HepG2 (cell line): Measurements from ENCODE around the gene ZNF274. TPM values are rescaled to one million over a fixed set of nuclear protein-coding genes. Genes with fewer than 3 reads are reported as not detected.

ENCODE experiments used
- polyA plus RNA-seq, 8 experiments: library from polyadenylated mRNA; depleted of rRNA in 3 of 8; stranded (reverse) in 7 of 8; unstranded in 1 of 8; fragments of >200 nt; fragmentation: Illumina TruSeq in 4 of 8; extraction: Trizol in 4 of 8; gene quantifications; 2 replicates each; pipeline versions ENCODE4 v1.2.1 to v1.2.3, GENCODE V29; 2011 to 2016; ENCODE audit warnings: low read depth in 4 of 8, missing spikeins in 1 of 8, mixed read lengths in 1 of 8; ENCODE audit not compliant: insufficient read depth in 1 of 8
- total RNA-seq, 5 experiments: library from RNA; depleted of rRNA; stranded (reverse); fragments of >200 nt; fragmentation: Illumina TruSeq; extraction: Trizol; gene quantifications; 2 replicates each; pipeline ENCODE4 v1.2.3, GENCODE V29; 2016; ENCODE audit warnings: low read depth in 1 of 5

The ZNF274 gene
- total and polyA plus RNA-seq, 2 of the 13 experiments (the other 11 are each of a cell fraction or from before 2014, with no cell fraction given): 16.1 to 23.0 TPM

Other genes with a start within 250 kb of the ZNF274 start
- gene ZNF418, start 247.7 kb upstream of the ZNF274 start, total RNA-seq (2016; rRNA removed; fragmentation: Illumina TruSeq; extraction: Trizol): 0.27 TPM in 1 of 2 replicates, not detected in the other
- 0.03 and 0.07 TPM in 2 replicates for gene ZNF418, start 247.7 kb upstream of the ZNF274 start, polyA plus RNA-seq (2011; rRNA removed)
- gene ZNF256, start 235.4 kb upstream of the ZNF274 start, total RNA-seq (2016; rRNA removed; fragmentation: Illumina TruSeq; extraction: Trizol): 6.0 and 6.7 TPM in 2 replicates
- gene ZNF256, start 235.4 kb upstream of the ZNF274 start, polyA plus RNA-seq (2011; rRNA removed): 3.1 and 3.8 TPM in 2 replicates
- 0.22 and 0.38 TPM in 2 replicates for gene C19orf18, start 208.5 kb upstream of the ZNF274 start, total RNA-seq (2016; rRNA removed; fragmentation: Illumina TruSeq; extraction: Trizol)
- 0.55 and 0.56 TPM in 2 replicates for gene C19orf18, start 208.5 kb upstream of the ZNF274 start, polyA plus RNA-seq (2011; rRNA removed)
- 8.4 and 14.8 TPM in 2 replicates for gene ZNF606, start 180.2 kb upstream of the ZNF274 start, total RNA-seq (2016; rRNA removed; fragmentation: Illumina TruSeq; extraction: Trizol)
- 4.2 and 5.2 TPM in 2 replicates for gene ZNF606, start 180.2 kb upstream of the ZNF274 start, polyA plus RNA-seq (2011; rRNA removed)
- gene ZSCAN1, start 149.0 kb upstream of the ZNF274 start, total RNA-seq (2016; rRNA removed; fragmentation: Illumina TruSeq; extraction: Trizol): not detected in 2 replicates
- not detected in 2 replicates for gene ZSCAN1, start 149.0 kb upstream of the ZNF274 start, polyA plus RNA-seq (2011; rRNA removed)
- not detected in 2 replicates for gene ZNF135, start 123.8 kb upstream of the ZNF274 start, total RNA-seq (2016; rRNA removed; fragmentation: Illumina TruSeq; extraction: Trizol)
- gene ZNF135, start 123.8 kb upstream of the ZNF274 start, polyA plus RNA-seq (2011; rRNA removed): not detected in 2 replicates
- not detected in 2 replicates for gene ZSCAN18, start 84.8 kb upstream of the ZNF274 start, total RNA-seq (2016; rRNA removed; fragmentation: Illumina TruSeq; extraction: Trizol)
- 0.10 TPM in 1 of 2 replicates, not detected in the other for gene ZSCAN18, start 84.8 kb upstream of the ZNF274 start, polyA plus RNA-seq (2011; rRNA removed)
- 9.6 and 11.4 TPM in 2 replicates for gene ZNF329, start 32.3 kb upstream of the ZNF274 start, total RNA-seq (2016; rRNA removed; fragmentation: Illumina TruSeq; extraction: Trizol)
- 3.8 and 4.6 TPM in 2 replicates for gene ZNF329, start 32.3 kb upstream of the ZNF274 start, polyA plus RNA-seq (2011; rRNA removed)
- 15.6 and 17.0 TPM in 2 replicates for gene ZNF544, start 45.9 kb downstream of the ZNF274 start, total RNA-seq (2016; rRNA removed; fragmentation: Illumina TruSeq; extraction: Trizol)
- 13.1 and 14.7 TPM in 2 replicates for gene ZNF544, start 45.9 kb downstream of the ZNF274 start, polyA plus RNA-seq (2011; rRNA removed)
- 3.3 and 3.7 TPM in 2 replicates for gene ZNF8, start 95.9 kb downstream of the ZNF274 start, total RNA-seq (2016; rRNA removed; fragmentation: Illumina TruSeq; extraction: Trizol)
- gene ZNF8, start 95.9 kb downstream of the ZNF274 start, polyA plus RNA-seq (2011; rRNA removed): 3.0 and 3.1 TPM in 2 replicates
- 38.7 and 39.5 TPM in 2 replicates for gene ERVK3-1, start 122.3 kb downstream of the ZNF274 start, total RNA-seq (2016; rRNA removed; fragmentation: Illumina TruSeq; extraction: Trizol)
- 28.5 and 31.5 TPM in 2 replicates for gene ERVK3-1, start 122.3 kb downstream of the ZNF274 start, polyA plus RNA-seq (2011; rRNA removed)
- gene ZSCAN22, start 143.9 kb downstream of the ZNF274 start, total RNA-seq (2016; rRNA removed; fragmentation: Illumina TruSeq; extraction: Trizol): 2.5 and 3.1 TPM in 2 replicates
- gene ZSCAN22, start 143.9 kb downstream of the ZNF274 start, polyA plus RNA-seq (2011; rRNA removed): 3.5 and 3.6 TPM in 2 replicates
- 15.1 and 41.4 TPM in 2 replicates for gene A1BG, start 170.4 kb downstream of the ZNF274 start, total RNA-seq (2016; rRNA removed; fragmentation: Illumina TruSeq; extraction: Trizol)
- gene A1BG, start 170.4 kb downstream of the ZNF274 start, polyA plus RNA-seq (2011; rRNA removed): 14.7 and 49.8 TPM in 2 replicates
- 1.1 and 1.9 TPM in 2 replicates for gene ZNF497, start 179.7 kb downstream of the ZNF274 start, total RNA-seq (2016; rRNA removed; fragmentation: Illumina TruSeq; extraction: Trizol)
- gene ZNF497, start 179.7 kb downstream of the ZNF274 start, polyA plus RNA-seq (2011; rRNA removed): 1.5 and 1.8 TPM in 2 replicates
- gene ZNF837, start 198.0 kb downstream of the ZNF274 start, total RNA-seq (2016; rRNA removed; fragmentation: Illumina TruSeq; extraction: Trizol): 0.73 and 1.3 TPM in 2 replicates
- 0.29 and 0.69 TPM in 2 replicates for gene ZNF837, start 198.0 kb downstream of the ZNF274 start, polyA plus RNA-seq (2011; rRNA removed)
- gene RPS5, start 204.2 kb downstream of the ZNF274 start, total RNA-seq (2016; rRNA removed; fragmentation: Illumina TruSeq; extraction: Trizol): 1,544 and 1,715 TPM in 2 replicates
- gene RPS5, start 204.2 kb downstream of the ZNF274 start, polyA plus RNA-seq (2011; rRNA removed): 4,145 and 4,408 TPM in 2 replicates
- gene RNF225, start 212.6 kb downstream of the ZNF274 start, total RNA-seq (2016; rRNA removed; fragmentation: Illumina TruSeq; extraction: Trizol): not detected in 2 replicates
- gene RNF225, start 212.6 kb downstream of the ZNF274 start, polyA plus RNA-seq (2011; rRNA removed): not detected in 2 replicates
- gene ZNF584, start 225.6 kb downstream of the ZNF274 start, total RNA-seq (2016; rRNA removed; fragmentation: Illumina TruSeq; extraction: Trizol): 6.8 and 7.0 TPM in 2 replicates
- gene ZNF584, start 225.6 kb downstream of the ZNF274 start, polyA plus RNA-seq (2011; rRNA removed): 2.4 and 3.3 TPM in 2 replicates